ENCODE measurements around the gene FAM236A.
"Not testable (repeated sequence)": the region's sequence is repeated elsewhere in the genome, so short reads cannot be mapped to it uniquely, and the experiment has no call there.

Gene FAM236A

DNA sequence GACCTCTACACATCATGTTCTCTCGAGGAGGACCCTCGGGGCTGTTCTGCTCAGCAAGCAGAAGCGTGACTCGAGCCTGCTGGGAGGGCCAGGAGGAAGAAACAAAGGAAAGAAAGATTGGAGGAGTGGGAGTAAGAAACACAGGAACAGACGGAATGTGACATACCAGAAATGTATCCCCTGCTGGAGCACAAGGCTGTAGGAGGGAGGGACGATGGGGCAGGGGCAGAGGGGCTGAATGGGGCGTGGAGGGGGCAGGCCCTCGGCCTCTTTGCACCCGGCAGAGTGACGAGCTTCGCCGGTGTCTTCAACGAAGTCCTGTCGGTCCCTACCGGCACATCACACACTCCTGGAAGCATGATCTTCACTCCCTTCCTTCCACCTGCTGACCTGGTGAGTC is at the start of gene FAM236A:
FAM236A (plus strand) TSS at position 301 of the 400 bp plus-strand sequence; CDS start at position 358, 57 bp downstream.
- H3K4me3 ChIP-seq (ENCODE audit: low read depth, low read length); DNase-seq (ENCODE audit: low read depth): not testable (repeated sequence)

DNA sequence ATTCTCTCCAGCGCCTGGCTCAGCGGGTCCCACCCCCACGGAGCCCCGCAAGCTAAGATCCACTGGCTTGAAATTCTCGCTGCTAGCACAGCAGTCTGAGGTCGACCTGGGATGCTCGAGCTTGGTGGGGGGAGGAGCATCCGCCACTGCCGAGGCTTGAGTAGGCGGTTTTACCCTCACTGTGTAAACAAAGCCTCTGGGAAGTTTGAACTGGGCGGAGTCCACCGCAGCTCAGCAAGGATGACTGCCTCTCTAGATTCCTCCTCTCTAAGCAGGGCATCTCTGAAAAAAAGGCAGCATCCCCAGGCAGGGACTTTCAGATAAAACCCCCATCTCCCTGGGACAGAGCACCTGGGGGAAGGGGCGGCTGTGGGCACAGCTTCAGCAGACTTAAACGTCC is 48.3 kb upstream of the FAM236A start:
- H3K4me3 ChIP-seq (ENCODE audit: low read depth, low read length); DNase-seq (ENCODE audit: low read depth): not testable (repeated sequence)

DNA sequence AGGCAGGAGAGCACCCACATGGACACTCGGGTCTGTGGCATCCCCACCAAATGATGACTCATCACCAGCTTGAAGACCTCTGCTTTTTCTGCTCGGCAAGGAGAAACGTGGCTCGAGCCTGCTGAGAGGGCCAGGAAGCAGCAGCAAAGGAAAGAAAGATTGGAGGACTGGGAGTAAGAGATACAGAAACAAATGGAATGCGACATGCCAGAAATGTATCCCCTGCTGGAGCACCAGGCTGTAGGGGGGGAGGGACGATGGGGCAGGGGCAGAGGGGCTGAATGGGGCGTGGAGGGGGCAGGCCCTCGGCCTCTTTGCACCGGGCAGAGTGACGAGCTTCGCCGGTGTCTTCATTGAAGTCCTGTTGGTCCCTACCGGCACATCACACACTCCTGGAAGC is 25.7 kb upstream of the FAM236A start, which contains the start of gene FAM236C:
FAM236C (plus strand) TSS at position 301 of the 400 bp plus-strand sequence. CDS start 100 bp downstream, outside the sequence.
- not testable (repeated sequence) for H3K4me3 ChIP-seq (ENCODE audit: low read depth, low read length); DNase-seq (ENCODE audit: low read depth)

DNA sequence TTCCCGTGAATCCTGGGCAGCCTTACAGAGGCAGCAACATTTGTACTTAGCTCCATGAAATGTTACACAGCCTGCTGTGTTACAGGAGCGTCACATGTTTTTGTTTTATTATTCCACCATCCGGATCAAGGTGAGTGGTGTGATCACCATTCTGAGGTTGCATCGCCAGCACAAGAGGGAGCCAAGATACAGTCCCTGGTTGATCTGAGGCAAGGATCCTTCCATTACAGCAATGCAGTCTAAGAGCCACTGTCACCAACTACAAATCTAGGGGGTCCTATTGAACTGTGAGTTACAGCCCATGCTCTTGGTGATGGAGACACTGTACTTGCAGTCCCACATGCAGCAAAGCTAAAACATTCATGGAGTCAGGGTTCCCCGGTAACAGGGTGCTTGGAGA is 21.9 kb upstream of the FAM236A start:
- not testable (repeated sequence) for H3K4me3 ChIP-seq (ENCODE audit: low read depth, low read length); DNase-seq (ENCODE audit: low read depth)

DNA sequence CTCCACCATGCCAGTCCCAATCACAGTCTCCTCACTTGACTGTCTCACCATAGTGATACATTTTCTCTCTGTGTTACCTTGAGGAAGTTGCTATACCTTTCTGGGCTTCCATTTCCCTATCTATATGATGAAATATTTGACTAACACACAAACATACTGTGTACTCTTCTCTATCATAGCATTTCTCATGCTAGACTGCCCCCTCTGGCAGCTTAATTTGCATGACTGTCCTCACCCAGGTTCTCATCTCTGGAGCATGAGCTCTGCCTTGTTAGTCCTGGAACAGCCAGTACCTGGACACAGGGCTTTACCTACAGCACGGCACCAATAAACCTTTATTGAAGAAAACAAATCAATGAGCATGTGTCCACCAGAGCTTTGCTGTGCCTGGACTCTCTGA is 5.7 kb upstream of the FAM236A start:
- DNase-seq (ENCODE audit: low read depth); H3K4me3 ChIP-seq (ENCODE audit: low read depth, low read length): not testable (repeated sequence)

DNA sequence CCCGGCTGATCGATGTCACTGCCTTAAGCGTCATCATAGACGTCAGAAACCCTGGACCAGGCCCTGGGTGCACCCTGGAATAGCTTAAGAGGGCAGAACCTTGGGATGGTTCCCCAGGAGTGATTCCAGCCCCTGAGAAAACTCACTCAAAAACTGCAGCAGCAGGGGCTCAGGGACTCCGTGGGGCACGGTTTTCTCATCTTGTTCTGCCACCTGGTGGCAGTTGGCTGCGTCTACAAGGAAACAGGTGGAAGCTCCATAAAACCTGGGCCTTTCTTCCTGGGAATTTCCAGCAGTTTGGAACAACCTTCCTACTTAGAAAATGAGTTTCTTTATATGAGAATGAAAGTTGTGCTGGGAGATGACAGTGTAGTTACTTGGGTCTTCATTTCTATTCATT is 1.6 kb upstream of the FAM236A start:
- not testable (repeated sequence) for H3K4me3 ChIP-seq (ENCODE audit: low read depth, low read length)

DNA sequence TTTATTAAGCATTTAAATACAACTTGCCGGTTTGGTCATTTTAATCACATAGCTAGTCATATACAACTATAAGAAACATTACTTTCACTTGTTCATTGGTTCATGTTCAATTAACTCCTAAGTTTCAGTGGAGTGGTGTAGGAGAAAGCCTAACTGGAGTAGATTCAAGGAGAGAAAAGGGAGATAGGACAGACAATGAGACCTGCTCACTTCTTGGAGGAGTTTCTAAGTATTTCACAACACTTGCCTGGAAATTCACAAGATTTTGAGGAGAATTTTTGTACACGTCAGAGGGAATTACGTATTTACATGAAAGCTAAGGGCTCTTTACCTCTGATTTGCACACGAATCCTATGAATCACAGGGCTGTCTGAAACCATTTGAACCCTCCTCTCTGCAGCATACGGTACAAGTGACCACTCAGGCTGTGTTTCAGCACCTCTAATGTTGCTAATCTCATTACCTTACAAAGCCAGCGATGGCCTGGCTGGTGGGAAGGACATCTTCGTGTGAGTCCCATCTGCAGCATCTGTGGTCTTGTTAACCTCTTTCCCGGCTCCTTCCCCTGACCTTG is 1.0 kb upstream of the FAM236A start:
- not testable (repeated sequence) for H3K4me3 ChIP-seq (ENCODE audit: low read depth, low read length); DNase-seq (ENCODE audit: low read depth)

More for the DNA sequence above, 1.6 kb upstream of the FAM236A start:
- DNase-seq (ENCODE audit: low read depth), result not testable (repeated sequence)

DNA sequence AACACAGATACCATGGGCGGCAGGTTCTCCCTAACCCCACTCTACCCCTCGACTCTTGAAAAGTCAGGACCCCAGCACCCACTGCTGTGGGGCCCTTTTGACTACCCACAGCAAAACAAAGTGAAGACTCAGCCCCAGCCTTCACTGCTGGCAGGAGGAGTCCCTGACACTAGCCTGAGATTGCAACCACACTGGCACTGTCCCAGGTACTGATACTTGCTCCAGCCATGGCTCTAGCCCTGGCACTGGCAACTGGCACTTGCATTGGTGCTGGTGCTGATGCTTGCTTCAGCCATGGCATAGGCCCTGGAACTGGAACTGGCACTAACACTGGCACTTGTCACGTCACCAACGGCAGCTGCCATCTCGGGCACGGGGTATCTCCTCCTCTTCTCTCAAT is 4.3 kb downstream of the FAM236A start:
- H3K4me3 ChIP-seq (ENCODE audit: low read depth, low read length); DNase-seq (ENCODE audit: low read depth): not testable (repeated sequence)

DNA sequence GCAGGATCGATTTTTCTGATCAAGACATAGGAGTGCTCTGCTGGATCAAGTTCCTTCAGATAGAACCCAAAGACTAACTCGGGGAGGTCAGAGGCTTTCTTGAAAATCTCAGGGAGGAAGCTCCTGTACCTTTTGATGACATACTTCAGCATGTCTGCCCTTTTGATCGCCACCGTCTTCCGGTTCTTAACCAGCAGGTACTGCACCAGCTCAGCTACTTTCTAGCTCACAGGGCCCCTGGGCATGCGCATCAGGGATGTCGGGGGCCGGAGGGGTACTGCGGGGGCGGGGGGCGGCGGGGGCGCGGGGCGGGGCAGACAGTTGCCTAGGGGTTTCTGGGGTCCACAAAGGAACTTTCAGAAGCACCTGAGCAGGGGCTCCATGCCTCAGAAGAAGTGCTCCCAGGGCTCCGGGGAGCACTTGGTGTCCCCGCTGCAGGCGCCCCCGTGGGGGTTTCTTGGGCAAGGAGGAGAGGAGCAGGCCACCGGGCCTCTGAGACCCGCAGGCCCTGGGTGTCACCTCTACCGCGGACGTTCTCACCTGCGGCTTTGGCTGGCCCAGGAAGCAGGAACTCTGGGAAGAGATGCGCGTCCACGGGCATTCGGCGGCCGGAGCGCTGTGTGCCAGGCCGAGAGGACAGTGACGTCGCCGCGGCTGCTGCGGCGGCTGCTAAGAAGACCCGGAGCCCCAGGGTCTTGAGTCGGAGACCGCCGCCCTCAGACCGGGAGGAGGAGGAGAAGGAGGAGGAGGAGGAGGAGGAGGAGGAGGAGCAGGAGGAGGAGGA is 5.2 kb downstream of the FAM236A start:
- H3K4me3 ChIP-seq (ENCODE audit: low read depth, low read length); DNase-seq (ENCODE audit: low read depth): not testable (repeated sequence)

DNA sequence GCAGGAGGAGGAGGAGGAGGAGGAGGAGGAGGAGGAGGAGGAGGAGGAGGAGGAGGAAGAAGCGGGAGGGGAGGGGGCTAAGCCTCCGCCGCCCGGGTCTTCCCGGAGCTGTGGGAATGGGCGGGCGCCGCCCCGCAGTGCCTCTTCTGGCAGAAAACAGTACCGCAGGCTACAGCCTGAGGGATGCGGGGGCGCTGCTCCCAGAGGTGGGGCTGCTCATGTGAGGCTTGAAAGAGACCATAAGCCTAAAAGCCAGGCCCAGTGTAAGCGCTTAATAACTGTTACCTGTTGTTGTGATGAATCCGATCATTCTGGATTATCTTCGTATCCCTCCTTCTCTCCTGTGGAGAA is 5.8 kb downstream of the FAM236A start, which contains the start of gene DMRTC1:
DMRTC1 (minus strand) TSS at position 19 of the 351 bp plus-strand sequence. CDS start 68,143 bp downstream, outside the sequence.
- DNase-seq (ENCODE audit: low read depth), result not testable (repeated sequence)

DNA sequence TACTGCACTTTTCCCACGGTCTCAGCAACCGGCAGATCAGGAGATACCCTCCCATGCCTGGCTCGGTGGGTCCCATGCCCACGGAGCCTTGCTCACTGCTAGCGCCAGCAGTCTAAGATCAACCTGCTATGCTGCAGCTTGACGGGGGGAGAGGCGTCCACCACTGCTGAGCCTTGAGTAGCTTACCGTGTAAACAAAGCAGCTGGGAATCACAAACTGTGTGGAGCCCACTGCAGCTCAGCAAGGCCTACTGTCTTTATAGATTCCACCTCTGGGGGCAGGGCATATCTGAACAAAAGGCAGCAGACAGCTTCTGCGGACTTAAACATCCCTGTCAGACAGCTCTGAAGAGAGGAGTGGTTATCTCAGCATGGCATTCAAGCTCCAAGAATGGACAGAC is 22.0 kb downstream of the FAM236A start:
- not testable (repeated sequence) for H3K4me3 ChIP-seq (ENCODE audit: low read depth, low read length)

More for the DNA sequence above, 5.8 kb downstream of the FAM236A start, which contains the start of gene DMRTC1:
- H3K4me3 ChIP-seq (ENCODE audit: low read depth, low read length), result not testable (repeated sequence)

DNA sequence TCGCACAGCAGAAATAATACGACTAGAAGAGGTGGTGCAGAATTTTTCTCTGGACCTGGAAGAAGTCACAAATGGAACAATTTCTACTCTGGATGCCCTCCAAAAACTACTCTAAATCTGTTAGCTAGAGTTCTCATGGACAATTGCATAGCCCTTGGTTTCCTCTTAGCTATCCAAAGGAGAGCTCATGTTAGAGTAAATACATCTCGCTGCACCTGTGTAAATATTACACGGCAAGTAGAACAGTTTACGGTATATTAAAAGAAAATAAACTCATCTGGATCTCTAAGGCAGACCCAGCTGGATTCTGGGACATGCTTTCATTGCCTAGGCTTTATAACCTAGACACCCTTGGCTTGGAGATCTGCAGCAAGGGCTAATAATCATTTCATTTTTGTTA is 33.9 kb downstream of the FAM236A start:
- H3K4me3 ChIP-seq (ENCODE audit: low read depth, low read length); DNase-seq (ENCODE audit: low read depth): not testable (repeated sequence)

More for the DNA sequence above, 22.0 kb downstream of the FAM236A start:
- not testable (repeated sequence) for DNase-seq (ENCODE audit: low read depth)

DNA sequence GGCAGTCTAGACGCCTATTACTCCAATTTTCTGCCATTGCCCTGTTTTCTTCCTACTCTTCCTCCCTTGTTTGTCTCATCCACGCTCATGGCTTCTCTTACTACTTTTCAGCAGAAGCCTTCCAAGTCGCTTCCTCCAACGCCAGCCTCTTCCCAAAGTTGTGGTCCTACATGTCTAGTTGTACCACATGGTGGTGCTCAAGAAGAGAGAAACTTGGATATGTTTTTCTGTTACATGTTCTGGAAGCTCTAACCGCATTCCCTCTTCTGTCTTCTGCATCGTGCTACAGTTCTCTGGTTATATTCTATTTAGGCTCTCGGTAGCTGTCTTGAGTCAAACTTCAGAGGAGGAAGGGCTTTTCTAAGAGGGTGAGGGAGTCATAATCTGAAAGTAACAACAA is 36.9 kb downstream of the FAM236A start:
- H3K4me3 ChIP-seq (ENCODE audit: low read depth, low read length); DNase-seq (ENCODE audit: low read depth): not testable (repeated sequence)

DNA sequence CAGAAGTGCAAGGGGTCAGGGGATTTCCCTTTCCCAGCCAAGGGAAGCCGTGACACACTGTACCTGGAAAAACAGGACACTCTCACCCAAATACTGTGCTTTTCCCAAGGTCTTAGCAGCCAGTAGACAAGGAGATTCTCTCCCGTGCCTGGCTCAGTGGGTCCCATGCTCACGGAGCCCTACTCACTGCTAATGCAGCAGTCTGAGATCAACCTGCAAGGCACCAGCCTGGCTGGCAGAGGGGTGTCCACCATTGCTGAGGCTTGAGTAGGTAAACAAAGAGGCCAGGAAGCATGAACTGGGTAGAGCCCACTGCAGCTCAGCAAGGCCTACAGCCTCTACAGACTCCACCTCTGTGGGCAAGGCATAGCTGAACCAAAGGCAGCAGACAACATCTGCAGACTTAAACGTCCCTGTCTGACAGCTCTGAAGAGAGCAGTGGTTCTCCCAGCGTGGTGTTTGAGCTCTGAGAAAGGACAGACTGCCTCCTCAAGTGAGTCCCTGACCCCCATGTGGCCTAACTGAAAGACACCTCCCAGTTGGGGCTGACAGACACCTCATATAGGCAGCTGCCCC is 43.0 kb downstream of the FAM236A start:
- not testable (repeated sequence) for H3K4me3 ChIP-seq (ENCODE audit: low read depth, low read length); DNase-seq (ENCODE audit: low read depth)
